Measurements from ENCODE around the gene UGGT1.

UGGT1 gene

GRCh38 chr2:128227862-128228261 lies 136.9 kb downstream of the UGGT1 start:
- no peak for DNase-seq

GRCh38 chr2:128228894-128229293 lies 137.9 kb downstream of the UGGT1 start:
- DNase-seq, result no peak

- peak; percentile 94 for DNase-seq
Measured at GRCh38 chr2:128232965-128233789, 142.2 kb downstream of the UGGT1 start.

- no peak for DNase-seq
Measured at GRCh38 chr2:128233790-128234395, 142.9 kb downstream of the UGGT1 start.

GRCh38 chr2:128234613-128235012 lies 143.6 kb downstream of the UGGT1 start:
- DNase-seq, result no peak

GRCh38 chr2:128235581-128235980 lies 144.6 kb downstream of the UGGT1 start:
- no peak for DNase-seq

- no peak for DNase-seq
Measured at GRCh38 chr2:128236491-128237035, 145.6 kb downstream of the UGGT1 start.

GRCh38 chr2:128237081-128237534 lies 146.1 kb downstream of the UGGT1 start:
- DNase-seq, result no peak

- no peak for DNase-seq
Measured at GRCh38 chr2:128237911-128238697, 147.1 kb downstream of the UGGT1 start.

- DNase-seq, result no peak
Measured at GRCh38 chr2:128241896-128242295, 150.9 kb downstream of the UGGT1 start.
